H9 (cell line): ENCODE results near the gene MAEA. TPM values are rescaled to one million over a fixed set of nuclear protein-coding genes. Genes with fewer than 3 reads are reported as not detected.

ENCODE experiments used
- DNase-seq: peaks from one replicate; pipeline ENCODE4 v3.0.0-alpha.2; 2017
- H2AFZ ChIP-seq: one replicate; pipeline ENCODE4 v1.6.1; 2013; ENCODE audit warnings: mild to moderate bottlenecking, low read length, control low read depth, moderate library complexity
- H2AK5ac ChIP-seq: 2 replicates; pipeline ENCODE4 v1.6.1; 2013; ENCODE audit warnings: low read length, control low read depth, mixed read lengths; ENCODE audit not compliant: insufficient read length
- H2BK120ac ChIP-seq: one replicate; pipeline ENCODE4 v1.6.1; 2013; ENCODE audit warnings: low read depth, mild to moderate bottlenecking, low read length, control low read depth, inconsistent platforms; ENCODE audit not compliant: poor library complexity, severe bottlenecking
- H2BK12ac ChIP-seq: 2 replicates; pipeline ENCODE4 v1.6.1; 2013; ENCODE audit warnings: low read length, control low read depth, mixed read lengths, low read depth; ENCODE audit not compliant: insufficient read length
- H2BK15ac ChIP-seq: 2 replicates; pipeline ENCODE4 v1.6.1; 2013; ENCODE audit warnings: low read depth, low read length, control low read depth
- H2BK20ac ChIP-seq: one replicate; pipeline ENCODE4 v1.6.1; 2013; ENCODE audit warnings: low read depth, mild to moderate bottlenecking, low read length, control low read depth, inconsistent platforms; ENCODE audit not compliant: poor library complexity, severe bottlenecking
- H2BK5ac ChIP-seq: 2 replicates; pipeline ENCODE4 v1.6.1; 2013; ENCODE audit warnings: low read length, control low read depth, mixed read lengths; ENCODE audit not compliant: insufficient read length
- H3K14ac ChIP-seq: 2 replicates; pipeline ENCODE4 v1.6.1; 2013; ENCODE audit warnings: low read length, control low read depth; ENCODE audit not compliant: insufficient read depth
- H3K18ac ChIP-seq: 2 replicates; pipeline ENCODE4 v1.6.1; 2013; ENCODE audit warnings: low read depth, mild to moderate bottlenecking, mixed read lengths, low read length, control low read depth; ENCODE audit not compliant: insufficient read length
- H3K23ac ChIP-seq: 2 replicates; pipeline ENCODE4 v1.6.1; 2013; ENCODE audit warnings: low read length, control low read depth, mixed read lengths, low read depth; ENCODE audit not compliant: insufficient read length
- H3K23me2 ChIP-seq: 2 replicates; pipeline ENCODE4 v1.6.1; 2013; ENCODE audit warnings: low read depth, mild to moderate bottlenecking, mixed read lengths, low read length, control low read depth; ENCODE audit not compliant: insufficient read length, poor library complexity, severe bottlenecking
- H3K27ac ChIP-seq: 2 replicates; pipeline ENCODE4 v1.5.1; 2013; ENCODE audit warnings: low read length, control low read depth, mixed read lengths, low read depth; ENCODE audit not compliant: insufficient read length
- H3K27me3 ChIP-seq: 2 replicates; pipeline ENCODE4 v1.6.1; 2013; ENCODE audit warnings: low read length, control low read depth, inconsistent platforms; ENCODE audit not compliant: insufficient read depth
- H3K4ac ChIP-seq: 2 replicates; pipeline ENCODE4 v1.6.1; 2013; ENCODE audit warnings: low read depth, mild to moderate bottlenecking, control low read depth, inconsistent platforms, low read length, moderate library complexity
- H3K4me1 ChIP-seq: 2 replicates; pipeline ENCODE4 v1.6.1; 2013; ENCODE audit warnings: low read length, control low read depth, inconsistent platforms; ENCODE audit not compliant: insufficient read depth
- H3K4me2 ChIP-seq: 2 replicates; pipeline ENCODE4 v1.6.1; 2013; ENCODE audit warnings: low read length, control low read depth, mixed read lengths; ENCODE audit not compliant: insufficient read length, insufficient read depth
- H3K56ac ChIP-seq: 2 replicates; pipeline ENCODE4 v1.6.1; 2013; ENCODE audit warnings: low read depth, mild to moderate bottlenecking, mixed read lengths, low read length, control low read depth; ENCODE audit not compliant: insufficient read length
- H3K79me1 ChIP-seq: 2 replicates; pipeline ENCODE4 v1.6.1; 2013; ENCODE audit warnings: low read depth, mild to moderate bottlenecking, moderate library complexity, low read length, control low read depth, inconsistent platforms; ENCODE audit not compliant: insufficient read depth, poor library complexity, severe bottlenecking
- H3K79me2 ChIP-seq: 2 replicates; pipeline ENCODE4 v1.6.1; 2013; ENCODE audit warnings: low read length, control low read depth, inconsistent platforms; ENCODE audit not compliant: insufficient read depth
- H3K9ac ChIP-seq: 2 replicates; pipeline ENCODE4 v1.6.1; 2013; ENCODE audit warnings: low read length, control low read depth, mixed read lengths; ENCODE audit not compliant: insufficient read length; ENCODE audit errors: extremely low read depth
- H3K9me3 ChIP-seq: one replicate; pipeline ENCODE4 v1.6.1; 2013; ENCODE audit warnings: low read depth, low read length, inconsistent platforms; ENCODE audit not compliant: control insufficient read depth
- H3T11ph ChIP-seq: one replicate; pipeline ENCODE4 v1.6.1; 2013; ENCODE audit warnings: mild to moderate bottlenecking, low read length, control low read depth, inconsistent platforms
- H4K20me1 ChIP-seq: one replicate; pipeline ENCODE4 v1.6.1; 2013; ENCODE audit not compliant: control insufficient read depth, insufficient read length, insufficient read depth
- H4K5ac ChIP-seq: 2 replicates; pipeline ENCODE4 v1.6.1; 2013; ENCODE audit warnings: low read depth, mild to moderate bottlenecking, mixed read lengths, low read length, control low read depth; ENCODE audit not compliant: insufficient read length
- H4K8ac ChIP-seq: replicated peaks from 2 replicates; pipeline ENCODE4 v1.6.1; 2013; ENCODE audit warnings: low read length, control low read depth, mixed read lengths, low read depth; ENCODE audit not compliant: insufficient read length
- H4K91ac ChIP-seq: 2 replicates; pipeline ENCODE4 v1.6.1; 2013; ENCODE audit warnings: low read depth, mild to moderate bottlenecking, moderate library complexity, mixed read lengths, low read length, control low read depth; ENCODE audit not compliant: insufficient read length
- H3K27ac Mint-ChIP-seq, 3 experiments: 2 replicates in 2 of 3; 3 replicates in 1 of 3; pipeline ENCODE4 v1.8.0; 2020 to 2021; ENCODE audit warnings: mixed read lengths in 3 of 3, mild to moderate bottlenecking in 1 of 3, moderate library complexity in 1 of 3
- H3K27me3 Mint-ChIP-seq: 2 replicates; pipeline ENCODE4 v1.8.0; 2021; ENCODE audit warnings: low read depth, mild to moderate bottlenecking, moderate library complexity, mixed read lengths
- H3K36me3 Mint-ChIP-seq, 3 experiments: 2 replicates in 2 of 3; 3 replicates in 1 of 3; pipeline ENCODE4 v1.8.0; 2020 to 2021; ENCODE audit warnings: low read depth in 3 of 3, mixed read lengths in 3 of 3; ENCODE audit not compliant: insufficient read depth in 1 of 3
- H3K4me1 Mint-ChIP-seq, 2 experiments: 2 replicates each; pipeline ENCODE4 v1.8.0; 2020; ENCODE audit warnings: mixed read lengths in 2 of 2
- H3K4me3 Mint-ChIP-seq, 2 experiments: 2 replicates in 1 of 2; 3 replicates in 1 of 2; pipeline ENCODE4 v1.8.0; 2020 to 2021; ENCODE audit warnings: mild to moderate bottlenecking in 2 of 2, mixed read lengths in 2 of 2, moderate library complexity in 1 of 2
- H3K9me3 Mint-ChIP-seq, 2 experiments: 2 replicates in 1 of 2; 3 replicates in 1 of 2; pipeline ENCODE4 v1.8.0; 2020; ENCODE audit warnings: mild to moderate bottlenecking in 2 of 2, mixed read lengths in 2 of 2, moderate library complexity in 1 of 2
- WGBS: extraction: QIAGEN DNeasy Blood & Tissue Kit; methylation state at CpG from one replicate; pipeline ENCODE4 v1.1.7; 2013; ENCODE audit warnings: missing lambda C conversion rate, low lambda C conversion rate, mixed read lengths; ENCODE audit not compliant: insufficient read length; ENCODE audit errors: extremely low coverage; 5-methylcytosine and 5-hydroxymethylcytosine counted together
- total RNA-seq: library from RNA; stranded (reverse); gene quantifications from 2 replicates; pipeline ENCODE4 v1.2.1, GENCODE V29; 2021
- TF ChIP-seq, protein P1 (sequence below): fragments of 200-600 bp; sonication (generic); conservative IDR thresholded peaks from 3 replicates; pipeline ENCODE4 v1.8.0; 2021; ENCODE audit warnings: antibody characterized with exemption, mild to moderate bottlenecking

The MAEA gene
- total RNA-seq, 1 experiment from 2014 or later = 85.6 TPM

DNA sequence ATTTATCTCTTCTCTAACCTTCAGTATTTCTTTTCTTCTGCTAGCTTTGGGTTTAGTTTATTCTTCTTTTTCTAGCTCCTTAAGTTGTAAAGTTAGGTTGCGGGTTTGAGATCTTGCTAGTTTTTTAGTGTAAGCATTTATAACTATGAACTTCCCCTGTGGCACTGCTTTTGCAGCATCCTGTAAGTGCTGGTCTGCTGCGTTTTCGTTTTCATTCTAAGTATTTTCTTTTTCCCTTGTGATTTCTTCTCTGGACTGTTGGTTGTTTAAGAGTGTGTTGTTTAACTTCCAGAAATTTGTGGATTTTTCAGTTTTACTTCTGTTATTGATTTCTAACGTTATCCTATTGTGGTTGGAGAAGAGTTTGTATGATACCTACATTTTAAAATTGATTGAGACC lies 29.7 kb upstream of the MAEA start:
- WGBS = no CpG with 5 or more reads among the region's 4 CpGs
- Histone ChIP-seq H4K20me1 (no peaks in the 10 kb centered on the region), H3K23ac (no peak overlapping the region), H3K4ac (no peak overlapping the region), H3K9me3 (no peaks in the 10 kb centered on the region), H3K4me2 (no peak overlapping the region), H2BK20ac (no peak overlapping the region), H4K91ac (no peak overlapping the region), H3K79me2 (no peaks in the 10 kb centered on the region), H3K23me2 (no peaks in the 10 kb centered on the region), H3K9ac (no peak overlapping the region), H3K14ac (no peak overlapping the region), H4K8ac (no peak overlapping the region), H2AK5ac (no peak overlapping the region), H2BK5ac (no peak overlapping the region), H3K18ac (no peak overlapping the region), H3K56ac (no peak overlapping the region), H3K27ac (no peak overlapping the region), H4K5ac (no peak overlapping the region), H3K79me1 (no peaks in the 10 kb centered on the region), H2BK120ac (no peak overlapping the region), H3K4me1 (no peaks in the 10 kb centered on the region), H3K27me3 (no peaks in the 10 kb centered on the region), H2BK15ac (no peak overlapping the region), H2AFZ (no peak overlapping the region), H2BK12ac (no peak overlapping the region), H3T11ph (no peak overlapping the region)
- Mint-ChIP-seq H3K27me3 (peaks cover 52% of the 10 kb centered on the region), H3K9me3 (peaks cover 47 to 67% of the 10 kb centered on the region in 2 experiments), H3K36me3 (peaks cover 0 to 6% (median 0%) of the 10 kb centered on the region in 3 experiments; a peak in 3 of 7 replicates), H3K27ac (no peak overlapping the region), H3K4me1 (0 out of 4 replicates have a peak, but pooled peaks cover 0 to 4% of the 10 kb centered on the region in 2 experiments), H3K4me3 (no peak overlapping the region)
- TF ChIP-seq, protein P1, sequence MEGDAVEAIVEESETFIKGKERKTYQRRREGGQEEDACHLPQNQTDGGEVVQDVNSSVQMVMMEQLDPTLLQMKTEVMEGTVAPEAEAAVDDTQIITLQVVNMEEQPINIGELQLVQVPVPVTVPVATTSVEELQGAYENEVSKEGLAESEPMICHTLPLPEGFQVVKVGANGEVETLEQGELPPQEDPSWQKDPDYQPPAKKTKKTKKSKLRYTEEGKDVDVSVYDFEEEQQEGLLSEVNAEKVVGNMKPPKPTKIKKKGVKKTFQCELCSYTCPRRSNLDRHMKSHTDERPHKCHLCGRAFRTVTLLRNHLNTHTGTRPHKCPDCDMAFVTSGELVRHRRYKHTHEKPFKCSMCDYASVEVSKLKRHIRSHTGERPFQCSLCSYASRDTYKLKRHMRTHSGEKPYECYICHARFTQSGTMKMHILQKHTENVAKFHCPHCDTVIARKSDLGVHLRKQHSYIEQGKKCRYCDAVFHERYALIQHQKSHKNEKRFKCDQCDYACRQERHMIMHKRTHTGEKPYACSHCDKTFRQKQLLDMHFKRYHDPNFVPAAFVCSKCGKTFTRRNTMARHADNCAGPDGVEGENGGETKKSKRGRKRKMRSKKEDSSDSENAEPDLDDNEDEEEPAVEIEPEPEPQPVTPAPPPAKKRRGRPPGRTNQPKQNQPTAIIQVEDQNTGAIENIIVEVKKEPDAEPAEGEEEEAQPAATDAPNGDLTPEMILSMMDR = no peak
- DNase-seq = no peak
